NT2/D1 (cell line): ENCODE results near the gene ZDHHC6.

Experiments
- SUZ12 ChIP-seq: IDR thresholded peaks from 2 replicates; pipeline ENCODE4 v1.6.1; 2011; ENCODE audit not compliant: insufficient read length, insufficient read depth; ENCODE audit errors: extremely low read depth
- YY1 ChIP-seq: IDR thresholded peaks from 2 replicates; pipeline ENCODE4 v1.6.1; 2011; ENCODE audit not compliant: insufficient read length, insufficient read depth
- ZNF274 ChIP-seq: IDR thresholded peaks from 2 replicates; pipeline ENCODE4 v1.6.1; 2011; ENCODE audit warnings: mild to moderate bottlenecking, low read depth, low read length

- TF ChIP-seq ZNF274: no peak
- TF ChIP-seq SUZ12: no peak
- no peak for TF ChIP-seq YY1
Observed at GRCh38 chr10:112409299-112409698, 37.4 kb downstream of the ZDHHC6 start.
